HG03045 (cell line): Measurements from ENCODE around the gene SPDL1.
A peak's percentile ranks its signal among the peaks of the same experiment; 100 is the strongest.

ENCODE experiments used
- ATAC-seq: cut with Tn5 transposase; IDR thresholded peaks from one replicate; pipeline ENCODE4 v1.9.1; 2021; ENCODE audit warnings: mild to moderate bottlenecking, moderate library complexity; ENCODE audit not compliant: unreplicated experiment

SPDL1 gene

GRCh38 chr5:169629847-169630548 is 46.4 kb downstream of the SPDL1 start:
- no peak for ATAC-seq

- no peak for ATAC-seq
Observed at GRCh38 chr5:169631360-169631759, 47.8 kb downstream of the SPDL1 start.

GRCh38 chr5:169632946-169633345 is 49.4 kb downstream of the SPDL1 start:
- no peak for ATAC-seq

GRCh38 chr5:169634606-169635005 is 51.0 kb downstream of the SPDL1 start:
- ATAC-seq, result no peak

GRCh38 chr5:169635936-169636335 is 52.4 kb downstream of the SPDL1 start:
- no peak for ATAC-seq

- ATAC-seq, result no peak
Observed at GRCh38 chr5:169636477-169637084, 53.0 kb downstream of the SPDL1 start.

- peak; percentile 93 for ATAC-seq
Observed at GRCh38 chr5:169637085-169637548, 53.5 kb downstream of the SPDL1 start, which contains the start of gene DOCK2. Gene DOCK2 (plus strand): TSS chr5:169637275. CDS start chr5:169637327, 52 bp downstream.

- peak; percentile 65 for ATAC-seq
Observed at GRCh38 chr5:169637549-169638121, 54.1 kb downstream of the SPDL1 start.

- no peak for ATAC-seq
Observed at GRCh38 chr5:169641253-169641652, 57.7 kb downstream of the SPDL1 start.

- ATAC-seq, result peak; percentile 53
Observed at GRCh38 chr5:169646856-169647255, 63.3 kb downstream of the SPDL1 start.

GRCh38 chr5:169647566-169647965 is 64.0 kb downstream of the SPDL1 start:
- peak; percentile 46 for ATAC-seq

GRCh38 chr5:169648725-169649310 is 65.2 kb downstream of the SPDL1 start:
- ATAC-seq, result no peak

GRCh38 chr5:169649486-169649885 is 65.9 kb downstream of the SPDL1 start:
- ATAC-seq, result no peak

GRCh38 chr5:169650701-169651331 is 67.2 kb downstream of the SPDL1 start:
- peak; percentile 44 for ATAC-seq

GRCh38 chr5:169651526-169651925 is 68.0 kb downstream of the SPDL1 start:
- ATAC-seq, result no peak

- ATAC-seq, result no peak
Observed at GRCh38 chr5:169652057-169652456, 68.5 kb downstream of the SPDL1 start.

GRCh38 chr5:169653091-169653490 is 69.5 kb downstream of the SPDL1 start:
- ATAC-seq, result no peak
